Measurements from ENCODE around the gene PROS1. TPM values are rescaled to one million over a fixed set of nuclear protein-coding genes. Genes with fewer than 3 reads are reported as not detected.

Gene PROS1
- total RNA-seq, 1 experiment from 2014 or later: 1.3 TPM

DNA sequence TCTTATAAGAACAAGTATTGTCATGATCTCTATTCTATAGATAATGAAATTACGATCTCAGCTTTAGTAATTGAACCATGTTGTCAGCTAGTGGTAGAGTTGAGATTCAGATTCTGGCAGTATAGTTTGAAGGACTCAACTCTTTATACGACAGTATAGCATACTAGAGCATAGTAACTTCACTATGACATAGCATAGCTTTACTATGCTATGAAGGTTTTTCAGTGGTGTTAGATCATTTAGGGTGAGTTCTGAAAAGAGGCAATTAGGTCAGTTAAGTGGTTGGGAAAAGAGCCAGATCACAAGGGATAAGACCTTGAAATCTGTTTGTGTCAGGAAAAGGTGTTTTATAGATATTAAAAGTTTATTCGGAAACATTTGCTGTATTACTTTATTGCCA lies 46.6 kb upstream of the PROS1 start:
- Histone ChIP-seq H2AK5ac (ENCODE audit: insufficient read length, low read length) (no peak overlapping the region), H3K4me2 (ENCODE audit: insufficient read depth, insufficient read length, low read length) (no peak overlapping the region), H3K14ac (ENCODE audit: insufficient read depth, low read length) (no peak overlapping the region), H3K23ac (ENCODE audit: insufficient read length, low read depth, low read length) (no peak overlapping the region), H3K4me1 (ENCODE audit: insufficient read depth, low read length) (no peaks in the 10 kb centered on the region), H3K23me2 (ENCODE audit: insufficient read length, low read depth, low read length, poor library complexity, severe bottlenecking) (no peaks in the 10 kb centered on the region), H2BK15ac (ENCODE audit: low read depth, low read length) (no peak overlapping the region), H4K91ac (ENCODE audit: insufficient read length, low read depth, low read length) (no peak overlapping the region), H4K5ac (ENCODE audit: insufficient read length, low read depth, low read length) (no peak overlapping the region), H3K56ac (ENCODE audit: insufficient read length, low read depth, low read length) (no peak overlapping the region), H2BK5ac (ENCODE audit: insufficient read length, low read length) (no peak overlapping the region), H3K79me2 (ENCODE audit: insufficient read depth, low read length) (no peaks in the 10 kb centered on the region), H3K27ac (ENCODE audit: insufficient read length, low read depth, low read length) (no peak overlapping the region), H2BK120ac (ENCODE audit: low read depth, low read length, poor library complexity, severe bottlenecking) (no peak overlapping the region), H3K18ac (ENCODE audit: insufficient read length, low read depth, low read length) (no peak overlapping the region), H3K27me3 (ENCODE audit: insufficient read depth, low read length) (no peaks in the 10 kb centered on the region), H3T11ph (ENCODE audit: low read length) (no peak overlapping the region), H2BK20ac (ENCODE audit: low read depth, low read length, poor library complexity, severe bottlenecking) (no peak overlapping the region), H3K79me1 (ENCODE audit: insufficient read depth, low read depth, low read length, poor library complexity, severe bottlenecking) (no peaks in the 10 kb centered on the region), H4K20me1 (ENCODE audit: control insufficient read depth, insufficient read depth, insufficient read length) (no peaks in the 10 kb centered on the region), H3K4ac (ENCODE audit: low read depth, low read length) (no peak overlapping the region), H3K9me3 (ENCODE audit: control insufficient read depth, low read depth, low read length) (no peaks in the 10 kb centered on the region), H2BK12ac (ENCODE audit: insufficient read length, low read depth, low read length) (no peak overlapping the region), H4K8ac (replicated peaks; ENCODE audit: insufficient read length, low read depth, low read length) (no peak overlapping the region), H2AFZ (ENCODE audit: low read length) (no peak overlapping the region), H3K9ac (ENCODE audit: extremely low read depth, insufficient read length, low read length) (no peak overlapping the region)
- Mint-ChIP-seq H3K4me1 (no peaks in the 10 kb centered on the region), H3K4me3 (no peak overlapping the region), H3K36me3 (ENCODE audit: insufficient read depth in 1 of 3, low read depth in 3 of 3) (no peaks in the 10 kb centered on the region), H3K27ac (no peak overlapping the region), H3K27me3 (ENCODE audit: low read depth) (no peaks in the 10 kb centered on the region), H3K9me3 (no peaks in the 10 kb centered on the region; a peak in 1 of 5 replicates)
- TF ChIP-seq, protein P1, sequence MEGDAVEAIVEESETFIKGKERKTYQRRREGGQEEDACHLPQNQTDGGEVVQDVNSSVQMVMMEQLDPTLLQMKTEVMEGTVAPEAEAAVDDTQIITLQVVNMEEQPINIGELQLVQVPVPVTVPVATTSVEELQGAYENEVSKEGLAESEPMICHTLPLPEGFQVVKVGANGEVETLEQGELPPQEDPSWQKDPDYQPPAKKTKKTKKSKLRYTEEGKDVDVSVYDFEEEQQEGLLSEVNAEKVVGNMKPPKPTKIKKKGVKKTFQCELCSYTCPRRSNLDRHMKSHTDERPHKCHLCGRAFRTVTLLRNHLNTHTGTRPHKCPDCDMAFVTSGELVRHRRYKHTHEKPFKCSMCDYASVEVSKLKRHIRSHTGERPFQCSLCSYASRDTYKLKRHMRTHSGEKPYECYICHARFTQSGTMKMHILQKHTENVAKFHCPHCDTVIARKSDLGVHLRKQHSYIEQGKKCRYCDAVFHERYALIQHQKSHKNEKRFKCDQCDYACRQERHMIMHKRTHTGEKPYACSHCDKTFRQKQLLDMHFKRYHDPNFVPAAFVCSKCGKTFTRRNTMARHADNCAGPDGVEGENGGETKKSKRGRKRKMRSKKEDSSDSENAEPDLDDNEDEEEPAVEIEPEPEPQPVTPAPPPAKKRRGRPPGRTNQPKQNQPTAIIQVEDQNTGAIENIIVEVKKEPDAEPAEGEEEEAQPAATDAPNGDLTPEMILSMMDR (conservative IDR thresholded peaks at IDR 0.05): no peak
- no peak for DNase-seq
- WGBS (ENCODE audit: extremely low coverage, insufficient read length, low lambda C conversion rate): no CpG with 5 or more reads among the region's 3 CpGs

Data from H9 (cell line).